ENCODE data around the gene EMC6. TPM values are rescaled to one million over a fixed set of nuclear protein-coding genes. Genes with fewer than 3 reads are reported as not detected.

Gene EMC6
- total RNA-seq, 1 donor = 13.8 TPM

- Histone ChIP-seq H3K4me2 (ENCODE audit: insufficient read depth, low read length) (no peak overlapping the region), H3K4me3 (ENCODE audit: insufficient read depth, low read length) (no peak overlapping the region), H2AFZ (ENCODE audit: low read length) (no peak overlapping the region), H3K27me3 (ENCODE audit: insufficient read depth, low read length) (no peaks in the 10 kb centered on the region), H3K9me3 (ENCODE audit: low read depth, low read length) (no peaks in the 10 kb centered on the region), H3K79me2 (ENCODE audit: insufficient read depth, low read length) (no peaks in the 10 kb centered on the region), H3K36me3 (ENCODE audit: insufficient read depth, low read length) (peaks cover 5% of the 10 kb centered on the region), H4K20me1 (ENCODE audit: insufficient read depth, low read length) (peaks cover 4% of the 10 kb centered on the region), H3K4me1 (ENCODE audit: insufficient read depth, low read length) (peaks cover 11% of the 10 kb centered on the region), H3K27ac (ENCODE audit: low read depth, low read length) (no peak overlapping the region)
- TF ChIP-seq CTCF (IDR thresholded peaks at IDR 0.05; ENCODE audit: extremely low read depth, low read depth, low read length) = no peak
- DNase-seq (ENCODE audit: insufficient read length, low spot score, missing footprints) = peak; percentile 73
Observed at GRCh38 chr17:3656353-3656752, 12.3 kb upstream of the EMC6 start.

- Histone ChIP-seq H3K9me3 (ENCODE audit: low read depth, low read length) (no peaks in the 10 kb centered on the region), H3K4me2 (ENCODE audit: insufficient read depth, low read length) (no peak overlapping the region), H4K20me1 (ENCODE audit: insufficient read depth, low read length) (peaks cover 4% of the 10 kb centered on the region), H3K36me3 (ENCODE audit: insufficient read depth, low read length) (peaks cover 5% of the 10 kb centered on the region), H3K79me2 (ENCODE audit: insufficient read depth, low read length) (no peaks in the 10 kb centered on the region), H3K27ac (ENCODE audit: low read depth, low read length) (no peak overlapping the region), H2AFZ (ENCODE audit: low read length) (no peak overlapping the region), H3K27me3 (ENCODE audit: insufficient read depth, low read length) (no peaks in the 10 kb centered on the region), H3K4me3 (ENCODE audit: insufficient read depth, low read length) (no peak overlapping the region), H3K4me1 (ENCODE audit: insufficient read depth, low read length) (peaks cover 11% of the 10 kb centered on the region)
- peak; percentile 80 for DNase-seq (ENCODE audit: insufficient read length, low spot score, missing footprints)
- TF ChIP-seq CTCF (IDR thresholded peaks at IDR 0.05; ENCODE audit: extremely low read depth, low read depth, low read length) = no peak
Observed at GRCh38 chr17:3656755-3657587, 11.6 kb upstream of the EMC6 start.

GRCh38 chr17:3657588-3657869, 11.1 kb upstream of the EMC6 start:
- Histone ChIP-seq H3K4me3 (ENCODE audit: insufficient read depth, low read length) (no peak overlapping the region), H2AFZ (ENCODE audit: low read length) (no peak overlapping the region), H3K79me2 (ENCODE audit: insufficient read depth, low read length) (no peaks in the 10 kb centered on the region), H3K36me3 (ENCODE audit: insufficient read depth, low read length) (peaks cover 10% of the 10 kb centered on the region), H3K27ac (ENCODE audit: low read depth, low read length) (no peak overlapping the region), H4K20me1 (ENCODE audit: insufficient read depth, low read length) (peaks cover 4% of the 10 kb centered on the region), H3K4me1 (ENCODE audit: insufficient read depth, low read length) (peaks cover 11% of the 10 kb centered on the region), H3K27me3 (ENCODE audit: insufficient read depth, low read length) (no peaks in the 10 kb centered on the region), H3K4me2 (ENCODE audit: insufficient read depth, low read length) (no peak overlapping the region), H3K9me3 (ENCODE audit: low read depth, low read length) (no peaks in the 10 kb centered on the region)
- peak; percentile 84 for DNase-seq (ENCODE audit: insufficient read length, low spot score, missing footprints)
- TF ChIP-seq CTCF (IDR thresholded peaks at IDR 0.05; ENCODE audit: extremely low read depth, low read depth, low read length) = no peak

GRCh38 chr17:3657874-3658783, 10.5 kb upstream of the EMC6 start:
- no peak overlapping the region for H3K4me3 ChIP-seq (ENCODE audit: insufficient read depth, low read length)
- peaks cover 11% of the 10 kb centered on the region for H3K4me1 ChIP-seq (ENCODE audit: insufficient read depth, low read length)
- peak; percentile 90 for DNase-seq (ENCODE audit: insufficient read length, low spot score, missing footprints)
- H3K27ac ChIP-seq (ENCODE audit: low read depth, low read length) = no peak overlapping the region
- no peak overlapping the region for H3K4me2 ChIP-seq (ENCODE audit: insufficient read depth, low read length)
- peaks cover 4% of the 10 kb centered on the region for H4K20me1 ChIP-seq (ENCODE audit: insufficient read depth, low read length)
- H3K27me3 ChIP-seq (ENCODE audit: insufficient read depth, low read length) = no peaks in the 10 kb centered on the region
- no peak overlapping the region for H2AFZ ChIP-seq (ENCODE audit: low read length)
- peaks cover 2% of the 10 kb centered on the region for H3K79me2 ChIP-seq (ENCODE audit: insufficient read depth, low read length)
- no peaks in the 10 kb centered on the region for H3K9me3 ChIP-seq (ENCODE audit: low read depth, low read length)
- no peak for TF ChIP-seq CTCF (IDR thresholded peaks at IDR 0.05; ENCODE audit: extremely low read depth, low read depth, low read length)
- H3K36me3 ChIP-seq (ENCODE audit: insufficient read depth, low read length) = peaks cover 10% of the 10 kb centered on the region
